ENCODE results near the gene VAT1L.

Gene VAT1L

DNA sequence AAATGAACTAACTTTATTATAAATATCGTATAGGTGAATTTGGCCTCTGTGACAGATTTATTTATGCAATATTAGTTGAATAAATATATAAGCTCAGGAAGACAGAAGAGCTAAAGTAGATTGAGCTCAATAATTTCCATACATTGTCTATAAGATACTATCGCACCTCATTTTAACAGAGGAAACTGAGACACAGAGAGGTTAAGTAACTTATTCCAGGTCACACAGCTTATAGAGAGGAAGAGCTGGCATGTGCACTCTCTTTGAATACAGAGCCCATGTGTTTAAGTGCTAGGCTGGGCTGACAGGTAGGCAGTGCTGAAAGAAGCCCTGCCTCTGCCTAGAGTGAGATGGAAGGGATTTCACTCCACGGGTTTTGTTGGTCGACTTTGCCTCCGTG lies 48.4 kb downstream of the VAT1L start:
- no peak for DNase-seq

DNA sequence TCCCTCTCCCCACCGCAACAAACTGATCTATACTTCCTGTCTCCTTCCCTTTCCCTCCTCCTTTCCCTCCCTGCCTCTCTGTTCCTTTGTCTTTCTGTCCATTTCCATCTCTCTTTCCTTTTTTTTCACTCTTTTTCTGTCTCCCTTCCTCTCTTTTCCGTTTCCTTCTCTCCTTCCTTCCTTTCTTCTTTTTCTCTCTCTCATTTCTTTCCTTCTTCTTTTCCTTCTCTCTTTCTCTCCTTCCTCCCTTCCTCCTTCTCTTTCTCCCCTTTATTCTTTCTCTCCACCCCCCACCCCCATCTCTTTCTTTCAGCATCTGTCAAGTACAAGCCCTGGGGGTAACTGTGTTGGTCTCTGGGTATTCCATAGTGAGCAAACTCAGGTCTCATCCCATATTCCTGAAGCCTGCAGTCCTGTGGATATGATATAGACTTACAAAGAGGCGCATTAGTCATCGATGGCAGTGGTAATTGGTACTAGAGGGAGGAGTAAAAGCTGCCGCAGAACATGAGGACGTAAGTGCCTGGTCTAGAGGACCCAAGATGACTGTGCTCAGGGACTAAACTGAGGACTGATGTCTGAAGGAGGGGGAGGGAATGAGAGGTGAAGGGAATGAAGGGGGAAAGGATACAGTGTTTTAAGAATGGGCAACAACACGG lies 50.4 kb downstream of the VAT1L start:
- DNase-seq = no peak

DNA sequence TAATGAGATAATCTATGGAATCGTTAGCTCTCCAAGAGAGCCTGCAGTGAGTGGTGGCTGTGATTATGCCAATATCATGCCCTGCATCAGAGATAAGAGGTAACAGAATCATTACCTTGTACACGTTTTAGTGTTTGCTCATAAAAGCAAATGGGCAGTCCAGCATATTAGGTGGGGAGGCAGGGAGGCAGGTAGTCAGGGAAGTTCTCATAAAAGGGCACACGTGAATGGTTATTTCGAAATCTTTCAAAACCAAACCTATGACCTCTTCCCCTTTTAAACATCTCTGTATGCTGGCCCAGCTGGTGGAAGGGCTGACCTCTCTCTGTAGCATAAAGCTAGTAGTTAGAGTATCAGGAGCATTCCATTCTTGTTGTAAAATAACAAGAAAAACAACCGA lies 51.7 kb downstream of the VAT1L start:
- no peak for DNase-seq

DNA sequence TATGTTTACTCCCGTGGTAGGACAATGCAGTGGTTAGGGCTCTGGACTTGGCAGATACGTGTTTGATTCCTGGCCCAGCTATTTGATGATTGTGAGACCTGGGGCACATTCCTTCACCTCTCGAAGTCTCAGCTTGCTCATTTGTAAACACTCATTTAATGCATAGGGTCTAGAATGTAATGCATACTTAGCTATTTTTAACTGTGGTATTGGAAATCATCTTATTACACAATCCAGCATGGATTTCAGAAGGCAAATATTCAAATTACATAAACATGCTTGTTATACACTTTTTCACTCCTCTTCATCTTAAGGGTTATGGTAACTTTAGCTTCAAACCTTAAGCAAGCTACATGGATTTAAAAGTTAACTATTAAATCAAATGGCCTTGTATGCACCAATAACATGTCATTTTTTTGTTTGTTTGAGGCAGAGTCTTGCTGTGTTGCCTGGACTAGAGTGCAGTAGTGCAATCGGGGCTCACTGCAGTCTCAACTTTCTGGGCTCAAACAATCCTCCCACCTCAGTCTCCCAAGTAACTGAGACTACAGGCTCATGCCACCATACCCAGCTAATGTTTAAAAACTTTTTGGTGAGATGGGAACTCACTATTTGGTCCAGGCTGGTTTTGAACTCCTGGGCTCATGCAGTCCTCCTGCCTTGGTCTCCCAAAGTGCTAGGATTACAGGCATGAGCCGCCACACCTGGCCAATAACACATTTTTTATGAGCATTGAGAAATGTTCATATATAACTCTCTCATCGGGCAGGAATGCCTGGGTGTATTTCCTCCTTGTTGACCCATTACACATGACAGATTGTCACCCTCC lies 52.5 kb downstream of the VAT1L start:
- no peak for DNase-seq

DNA sequence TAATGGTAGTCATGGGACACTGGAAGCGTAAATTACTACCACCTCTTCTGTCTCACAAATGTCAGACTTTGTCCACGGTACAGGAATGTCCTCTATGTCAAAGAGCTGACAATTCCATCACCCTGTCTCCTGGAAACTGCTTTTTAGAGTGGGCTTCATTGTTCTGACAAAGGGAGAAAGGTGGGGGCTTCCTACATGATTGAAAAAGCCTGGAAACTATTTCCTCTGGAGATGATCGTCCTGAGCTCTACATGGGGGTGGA lies 53.1 kb downstream of the VAT1L start:
- no peak for DNase-seq

DNA sequence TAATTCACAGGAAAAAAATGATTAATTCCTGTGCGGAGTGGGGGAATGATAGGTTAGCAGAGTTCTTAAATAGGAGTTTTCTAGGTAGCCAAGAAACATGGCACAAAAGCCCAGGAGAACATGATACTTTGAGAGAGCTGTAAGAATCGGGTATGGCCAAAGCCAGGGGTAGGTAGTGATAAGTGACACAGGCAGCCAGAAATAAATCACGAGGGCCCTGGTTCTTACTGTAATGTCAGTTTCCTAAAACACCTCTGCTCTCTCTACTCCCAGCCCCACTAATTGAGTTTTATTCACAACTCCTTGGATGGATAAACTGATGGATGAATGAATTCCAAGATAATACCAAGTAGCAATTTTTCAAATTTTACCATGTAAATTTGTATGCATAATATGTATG lies 54.1 kb downstream of the VAT1L start:
- DNase-seq = no peak

DNA sequence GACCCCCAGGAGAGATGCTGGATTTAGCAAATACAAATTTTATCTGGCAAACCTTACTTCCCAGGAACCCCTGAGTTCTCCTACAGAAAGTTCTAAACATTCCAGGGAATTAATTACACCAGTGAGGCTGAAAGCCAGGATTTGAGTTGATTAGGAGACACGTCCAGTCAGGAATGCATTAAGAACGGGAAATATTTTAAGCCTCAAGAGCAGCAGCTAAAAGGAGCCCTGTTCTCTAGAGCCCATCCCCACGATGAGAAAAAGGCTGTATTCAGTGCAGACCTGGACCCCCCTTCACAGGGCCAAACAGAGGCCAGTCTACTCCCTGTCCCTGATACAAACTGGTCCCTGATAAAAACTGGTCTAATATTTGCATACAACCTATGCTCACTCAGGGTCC lies 55.0 kb downstream of the VAT1L start:
- no peak for DNase-seq

DNA sequence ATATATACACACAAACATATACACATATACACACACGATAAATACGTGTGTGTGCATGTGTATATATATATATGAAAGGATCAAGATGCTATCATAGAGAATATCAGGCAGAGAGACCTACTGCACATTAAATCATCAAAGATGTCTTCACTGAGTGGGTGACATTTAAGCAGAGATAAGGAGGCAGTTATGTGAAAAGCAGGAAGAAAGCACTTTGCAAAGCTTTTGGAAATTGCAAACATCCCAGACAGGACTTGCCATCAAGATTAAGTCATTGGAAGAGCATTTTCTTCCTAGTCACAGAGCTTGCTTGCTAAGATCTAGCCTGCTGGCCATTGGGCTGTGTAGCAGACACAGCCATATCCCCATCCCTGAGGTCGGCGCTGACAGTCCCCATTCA lies 56.4 kb downstream of the VAT1L start:
- DNase-seq = no peak

DNA sequence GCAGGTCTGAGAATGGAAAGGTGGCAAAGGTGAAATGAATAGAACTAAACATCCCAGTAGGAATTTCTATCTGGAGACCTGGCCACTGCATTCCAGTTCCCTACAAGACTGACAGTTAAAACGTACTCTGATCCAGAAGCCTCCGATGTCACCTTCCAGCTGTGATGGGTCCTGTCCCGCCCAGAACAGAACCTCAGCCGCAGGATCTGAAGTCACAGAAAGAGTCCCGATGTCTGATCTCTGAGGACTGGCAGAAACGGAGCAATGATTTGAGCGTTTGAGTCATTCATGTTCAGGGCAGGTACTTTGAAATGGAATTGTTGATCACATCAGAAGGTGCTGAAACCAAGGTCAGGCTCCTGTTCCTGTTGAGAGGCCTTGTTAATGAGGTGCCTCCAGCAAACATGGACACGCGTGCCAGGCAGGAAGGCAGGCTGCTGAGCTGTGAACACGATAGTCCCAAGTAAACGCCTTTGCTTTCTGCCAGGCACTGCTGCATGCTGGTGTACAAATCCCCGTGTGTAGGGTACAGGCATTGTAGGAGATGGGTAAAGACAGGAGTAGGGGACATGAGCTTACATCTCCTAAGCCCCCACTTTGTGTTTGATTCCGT lies 61.4 kb downstream of the VAT1L start:
- no peak for DNase-seq

DNA sequence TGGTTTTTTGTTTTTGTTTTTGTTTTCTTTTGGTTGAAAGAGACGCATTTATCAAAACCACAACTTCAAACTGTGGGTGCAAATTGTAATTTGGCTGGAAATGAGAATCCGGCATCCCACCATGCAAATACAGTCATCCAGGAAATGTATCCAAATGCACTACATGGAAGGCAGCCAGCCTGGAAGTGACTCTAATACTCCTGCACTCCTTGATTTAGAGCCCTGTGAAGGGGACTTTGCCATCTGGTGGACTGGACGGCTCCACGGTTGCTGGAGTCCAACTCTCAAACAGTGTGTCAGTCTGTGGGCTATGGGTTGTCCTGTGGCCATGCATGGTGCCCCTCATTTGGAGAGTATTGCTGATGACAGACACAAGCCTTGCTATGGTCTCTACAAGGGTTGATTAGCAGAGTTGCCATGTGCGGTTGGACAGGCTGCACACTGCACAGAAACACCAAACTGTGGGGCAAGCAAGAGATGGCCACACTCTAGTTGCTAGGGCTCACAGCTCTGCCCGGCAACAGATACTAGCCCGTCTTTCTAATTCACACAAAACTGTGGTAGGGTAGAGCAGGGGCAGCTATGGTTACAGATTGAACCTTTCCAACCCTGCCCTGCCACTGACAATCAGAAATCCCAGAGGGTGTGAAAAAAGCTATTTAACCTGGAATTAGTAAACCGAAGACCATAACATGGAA lies 62.4 kb downstream of the VAT1L start:
- DNase-seq = no peak

DNA sequence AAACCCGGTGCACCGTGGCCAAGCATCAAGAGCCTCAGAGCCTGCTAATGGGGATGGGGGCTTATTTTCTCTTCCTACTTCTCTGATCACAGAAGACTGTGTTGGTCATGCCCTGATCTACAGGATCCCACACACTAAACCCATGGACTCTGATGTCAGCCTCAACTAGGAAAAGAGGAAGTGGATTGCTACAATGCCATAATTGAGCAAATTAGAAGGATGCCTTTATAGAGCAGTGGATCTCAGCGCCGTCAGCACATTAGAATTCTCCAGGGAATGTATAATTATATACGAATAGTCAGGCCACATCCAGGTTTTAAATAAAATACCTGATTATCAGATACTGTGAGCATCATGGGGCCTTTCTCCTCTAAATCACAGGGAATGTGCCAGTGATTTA lies 64.8 kb downstream of the VAT1L start:
- DNase-seq = no peak

DNA sequence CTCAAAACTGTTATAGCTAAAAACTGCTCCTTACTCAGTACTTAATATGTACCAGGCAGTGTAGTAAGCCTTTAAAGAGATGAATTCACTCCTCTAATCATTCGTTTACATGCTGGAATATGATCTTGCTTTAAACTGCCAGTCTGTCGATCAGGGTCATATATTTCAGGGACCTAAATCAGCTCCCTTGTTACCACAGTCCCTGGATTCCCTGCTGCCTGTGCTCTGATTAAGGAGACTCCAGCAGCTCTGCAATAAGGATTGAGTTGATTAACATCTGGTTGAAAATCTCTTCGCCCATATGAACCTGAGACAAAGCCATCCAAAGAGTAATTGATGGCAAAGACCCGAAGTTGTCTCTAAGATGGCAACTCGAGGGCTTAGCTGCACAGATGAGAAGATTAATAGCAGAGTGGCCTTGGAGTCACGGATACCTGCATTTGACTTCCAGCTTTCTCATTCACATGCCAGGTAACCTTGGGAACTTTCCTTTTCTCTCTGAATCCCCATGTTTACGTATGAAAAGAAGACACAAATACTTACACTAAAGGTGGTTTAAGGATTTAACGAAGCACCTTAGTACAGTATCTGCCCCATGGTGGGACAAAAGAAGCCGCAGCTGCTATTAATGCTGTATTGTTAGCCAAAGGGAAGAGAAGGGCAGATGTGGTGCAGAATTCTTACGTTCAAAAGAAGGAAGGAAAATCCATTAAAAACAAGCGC lies 68.2 kb downstream of the VAT1L start:
- DNase-seq = no peak

DNA sequence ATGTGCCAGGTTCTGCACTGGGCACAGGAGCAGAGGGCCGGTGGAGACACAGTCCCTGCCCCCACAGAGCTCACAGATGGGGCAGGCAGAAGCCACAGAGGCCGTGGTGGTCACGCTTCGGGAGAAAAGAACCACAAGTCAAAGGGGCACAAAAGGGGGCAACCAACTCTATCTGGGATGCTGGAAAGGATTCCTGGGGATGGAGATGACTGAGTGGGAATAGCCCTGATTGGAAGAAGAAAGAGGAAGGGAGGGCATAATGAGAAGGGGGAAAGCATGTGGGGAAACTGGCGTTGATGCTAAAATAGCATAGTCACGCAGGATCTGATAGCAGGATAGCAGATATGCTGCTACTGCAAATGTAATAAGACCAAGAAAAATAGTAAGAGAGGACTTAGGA lies 69.7 kb downstream of the VAT1L start:
- DNase-seq = no peak

DNA sequence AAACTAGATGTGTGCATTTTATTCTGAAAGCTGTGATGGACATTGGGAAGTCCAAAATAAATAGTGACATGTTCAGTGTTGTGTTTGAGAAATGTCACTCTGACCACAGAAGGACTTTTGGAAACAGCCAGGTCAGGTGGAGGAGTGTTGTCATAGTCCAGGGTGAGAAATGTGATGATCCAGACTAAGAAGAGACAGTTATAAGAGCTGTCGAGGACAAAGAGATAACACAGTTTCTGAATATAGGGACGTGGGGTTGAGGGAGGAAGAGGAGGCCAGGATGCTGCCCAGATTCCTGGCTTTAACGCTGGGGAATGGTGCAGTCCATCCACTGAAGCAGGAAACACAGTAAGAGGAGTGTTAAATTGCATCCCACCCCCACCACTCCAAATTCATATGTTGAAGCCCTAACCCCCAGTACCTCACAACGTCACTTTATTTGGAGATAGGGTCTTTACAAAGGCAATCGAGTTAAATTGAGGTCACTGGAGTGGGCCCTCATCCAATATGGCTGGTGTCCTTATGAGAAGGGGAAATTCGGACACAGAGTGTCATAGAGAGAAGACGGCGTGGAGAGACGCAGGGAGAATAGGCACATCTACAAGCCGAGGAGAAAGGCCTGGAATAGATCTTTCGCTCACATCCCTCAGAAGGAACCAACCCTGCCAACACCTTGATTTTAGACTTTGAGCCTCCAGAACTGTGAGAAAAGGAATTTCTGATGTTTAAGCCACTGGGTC lies 71.3 kb downstream of the VAT1L start:
- DNase-seq = no peak

DNA sequence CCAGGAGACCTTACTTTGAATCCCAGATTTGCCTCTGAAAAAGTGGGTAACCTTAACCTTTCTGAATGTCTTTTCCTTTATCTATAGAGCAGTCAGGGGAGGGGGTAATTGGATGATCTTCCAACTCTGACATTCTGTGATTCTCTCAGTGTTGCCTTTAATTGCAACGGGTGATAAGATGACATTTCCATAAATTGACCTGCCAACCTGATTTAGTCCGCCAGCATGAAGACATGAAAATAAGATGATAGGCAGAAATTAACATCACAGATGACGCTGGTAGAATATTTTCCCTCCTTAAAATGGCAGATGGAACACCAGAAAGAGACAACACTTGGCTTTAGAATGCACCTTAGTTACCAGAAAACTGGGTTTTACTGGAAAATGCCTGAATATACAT lies 72.6 kb downstream of the VAT1L start:
- no peak for DNase-seq

DNA sequence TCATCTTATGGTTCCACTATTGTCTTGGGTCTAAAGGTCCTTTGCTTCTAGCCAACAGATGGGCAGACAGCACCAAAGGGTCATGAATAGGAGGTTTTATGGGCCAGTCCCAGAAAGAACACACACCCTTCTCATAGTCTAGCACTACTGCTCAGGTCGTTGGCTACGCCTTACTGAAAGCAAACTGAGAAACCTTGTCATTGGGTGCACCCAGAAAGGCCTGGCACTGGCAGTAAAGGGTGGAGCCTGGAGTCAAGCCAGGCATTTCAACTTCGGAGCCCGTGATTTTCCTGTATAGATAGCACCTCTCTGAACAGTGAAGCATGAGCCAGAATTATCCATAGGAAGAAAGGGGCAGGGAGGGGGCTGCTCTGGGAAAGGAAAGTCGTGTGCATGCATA lies 74.9 kb downstream of the VAT1L start:
- no peak for DNase-seq

DNA sequence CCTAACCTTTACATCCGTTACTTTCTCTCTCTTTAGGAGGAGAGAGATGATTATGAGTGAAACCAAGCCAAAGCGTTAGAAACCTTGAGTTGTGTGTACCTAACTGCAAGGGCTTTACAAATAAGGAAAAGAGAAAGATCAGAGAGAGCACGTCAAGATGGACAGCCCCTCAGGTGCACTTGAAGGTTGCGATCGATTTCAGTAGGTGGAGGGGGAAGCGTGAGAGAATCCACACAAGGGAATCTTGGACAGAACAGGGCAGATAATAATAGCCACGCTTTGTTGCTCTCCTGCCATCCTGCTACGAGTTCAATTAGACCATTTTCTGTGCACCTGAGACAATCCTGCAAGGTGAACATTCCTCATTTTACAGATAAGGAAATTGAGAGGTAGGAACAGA lies 78.4 kb downstream of the VAT1L start:
- no peak for DNase-seq

DNA sequence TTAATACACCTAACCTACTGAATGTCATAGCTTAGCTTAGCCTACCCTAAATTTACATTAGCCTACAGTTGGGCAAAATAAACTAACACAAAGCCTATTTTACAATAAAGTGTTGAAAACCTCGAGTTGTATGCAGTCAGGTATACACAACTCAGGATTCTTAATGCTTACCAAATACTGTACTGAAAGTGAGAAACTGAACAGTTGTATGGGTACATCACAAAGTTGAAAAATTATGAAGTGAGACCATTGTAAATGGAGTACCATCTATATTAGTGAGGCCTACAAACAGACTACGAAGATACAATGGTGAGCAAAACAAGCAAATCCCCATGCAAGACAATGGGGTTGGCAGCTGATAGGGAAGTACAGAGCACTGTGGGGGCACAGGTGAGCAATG lies 79.7 kb downstream of the VAT1L start:
- no peak for DNase-seq

DNA sequence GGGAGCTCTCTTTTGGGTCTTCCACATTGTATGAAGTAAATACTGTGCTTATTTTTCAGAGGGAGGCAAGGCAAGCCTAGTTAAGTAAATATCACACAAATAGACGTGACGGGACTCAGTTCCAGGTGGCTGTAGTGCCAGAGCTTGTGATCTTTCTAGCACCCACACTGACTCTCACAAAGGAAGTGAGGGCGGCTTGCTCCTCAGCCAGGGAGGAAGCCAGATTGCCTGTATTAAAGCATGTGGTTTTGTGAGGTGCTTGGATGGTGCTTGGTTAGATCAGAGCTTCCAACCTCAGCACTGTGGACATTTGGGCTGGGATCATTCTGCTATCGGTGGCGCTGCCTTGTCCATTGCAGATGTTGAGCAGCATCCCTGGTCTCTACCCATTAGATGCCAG lies 80.1 kb downstream of the VAT1L start:
- peak; percentile 52 for DNase-seq

DNA sequence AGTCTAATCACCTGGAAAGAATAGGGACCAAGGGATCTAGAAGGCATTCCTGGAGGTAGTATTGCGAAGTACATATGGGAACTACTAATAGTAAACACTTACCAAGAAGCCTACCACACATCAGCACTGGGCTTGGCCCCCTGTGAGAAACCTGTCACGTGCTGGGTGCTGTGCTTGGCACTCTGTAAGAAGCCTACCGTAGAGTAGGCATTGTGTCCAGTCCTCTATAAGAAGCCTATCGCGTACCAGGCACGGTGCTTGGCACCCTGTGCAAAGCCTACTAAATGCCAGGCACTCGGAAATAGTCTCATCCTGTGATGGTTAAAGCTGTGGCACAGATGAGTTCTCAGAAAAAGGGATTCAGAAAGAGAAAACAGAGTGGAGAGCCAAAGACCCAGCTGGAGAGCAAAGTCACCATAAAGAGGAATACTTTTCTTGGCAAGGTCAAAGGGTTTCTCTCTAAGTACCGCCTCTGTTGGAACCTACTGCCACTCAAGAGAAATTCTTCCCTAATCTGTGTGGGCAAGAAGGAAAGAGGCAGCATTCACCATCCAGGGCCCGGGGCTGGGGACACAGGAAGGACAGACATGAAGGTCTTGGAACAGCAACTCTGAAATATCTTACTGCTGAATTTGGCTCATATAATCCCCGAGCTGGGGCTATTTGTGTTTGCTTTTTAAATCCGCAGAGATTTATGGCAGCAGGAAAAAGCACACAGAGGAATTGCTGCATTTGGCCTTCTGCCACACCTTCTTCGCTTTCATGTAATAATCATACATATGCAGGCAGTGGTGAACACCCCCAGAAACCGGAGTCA lies 81.8 kb downstream of the VAT1L start:
- no peak for DNase-seq

DNA sequence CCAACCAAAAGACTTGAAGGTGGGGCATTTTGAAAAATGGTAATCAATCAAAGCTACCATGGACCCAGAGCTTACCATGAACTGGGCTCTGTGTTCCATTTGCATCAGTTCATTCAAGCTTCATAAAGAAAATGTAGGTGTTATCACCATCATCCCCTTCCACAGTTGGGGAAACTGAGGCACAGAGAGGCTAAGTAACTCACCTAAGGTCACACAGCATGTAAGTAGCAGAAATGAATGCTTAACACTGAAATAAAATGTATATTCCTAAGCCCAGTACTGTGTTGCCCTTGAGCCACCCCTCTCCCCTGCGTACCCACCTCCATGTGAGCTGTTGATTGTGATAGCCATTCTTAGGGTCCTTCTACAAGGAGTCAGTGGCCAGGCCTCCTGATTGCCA lies 83.6 kb downstream of the VAT1L start:
- DNase-seq = no peak

DNA sequence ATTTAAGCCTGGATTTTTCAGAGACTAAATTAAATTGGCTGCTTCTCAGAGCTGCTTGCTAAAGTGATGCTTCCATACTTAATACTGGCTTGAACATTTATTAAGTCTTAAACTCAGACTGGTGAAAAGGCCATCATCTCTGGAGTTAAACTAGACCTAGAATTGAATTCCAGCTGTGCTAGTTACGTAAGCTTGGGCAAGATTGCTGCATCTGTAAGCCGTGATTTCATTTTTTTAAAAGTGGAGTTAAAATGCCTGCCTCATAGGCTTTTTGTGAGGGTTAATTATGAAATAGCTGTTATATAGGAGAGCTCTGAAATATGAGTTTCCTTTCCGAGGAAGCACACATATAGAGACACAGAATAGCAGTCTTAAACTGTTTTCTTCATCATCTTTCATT lies 84.7 kb downstream of the VAT1L start:
- no peak for DNase-seq

Data from activated CD4-positive, alpha-beta T cell treated with anti-CD3 and anti-CD28 coated beads, Interleukin-10, Interleukin-2, amounts not matched to agents 100 ng/mL and 50 ng/mL, durations not matched to agents 16 hours and 8 hours (primary cell).